Measurements from ENCODE around the gene CDC42BPG.

DNA sequence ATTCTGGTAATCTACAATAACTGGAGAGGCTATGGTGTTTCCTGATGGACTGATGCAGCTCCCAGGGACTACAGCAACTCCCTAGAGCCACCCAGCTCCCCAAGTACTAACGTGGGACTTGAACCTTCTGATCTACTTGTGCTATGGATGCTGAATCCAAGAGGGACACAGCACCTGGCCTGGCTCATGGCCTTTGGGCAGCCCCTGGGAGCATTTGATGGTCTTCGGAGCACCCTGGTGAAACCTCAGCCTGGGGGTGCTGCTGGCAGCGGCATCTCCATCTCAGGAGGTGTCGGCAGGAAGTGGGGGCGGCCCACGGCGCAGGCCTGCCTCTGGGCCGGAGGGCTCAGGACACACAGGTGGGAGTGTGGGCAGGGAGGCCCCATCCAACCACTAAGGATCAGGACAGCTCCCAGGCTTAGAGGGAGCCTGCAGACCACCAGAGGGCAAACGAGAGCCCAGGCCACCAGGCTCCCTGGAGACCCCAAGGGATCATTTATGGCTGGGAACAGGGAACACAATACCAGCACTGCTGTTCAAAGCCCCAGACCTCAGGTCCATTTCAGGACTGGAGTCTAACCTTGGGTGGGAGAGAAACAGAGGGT lies 25.2 kb upstream of the CDC42BPG start:
- TF ChIP-seq CTCF (conservative IDR thresholded peaks at IDR 0.05; ENCODE audit: low read depth, low read length) (no peak), EZH2phosphoT487 (IDR thresholded peaks at IDR 0.05; ENCODE audit: borderline replicate concordance, low read length) (no peak)

Measured in PC-3 (cell line).